H9 (cell line): ENCODE data around the gene FAM222B. TPM values are rescaled to one million over a fixed set of nuclear protein-coding genes. Genes with fewer than 3 reads are reported as not detected.

ENCODE experiments used
- DNase-seq: peaks from one replicate; pipeline ENCODE4 v3.0.0-alpha.2; 2017
- H2AFZ ChIP-seq: one replicate; pipeline ENCODE4 v1.6.1; 2013; ENCODE audit warnings: mild to moderate bottlenecking, low read length, control low read depth, moderate library complexity
- H2AK5ac ChIP-seq: 2 replicates; pipeline ENCODE4 v1.6.1; 2013; ENCODE audit warnings: low read length, control low read depth, mixed read lengths; ENCODE audit not compliant: insufficient read length
- H2BK120ac ChIP-seq: one replicate; pipeline ENCODE4 v1.6.1; 2013; ENCODE audit warnings: low read depth, mild to moderate bottlenecking, low read length, control low read depth, inconsistent platforms; ENCODE audit not compliant: poor library complexity, severe bottlenecking
- H2BK12ac ChIP-seq: 2 replicates; pipeline ENCODE4 v1.6.1; 2013; ENCODE audit warnings: low read length, control low read depth, mixed read lengths, low read depth; ENCODE audit not compliant: insufficient read length
- H2BK15ac ChIP-seq: 2 replicates; pipeline ENCODE4 v1.6.1; 2013; ENCODE audit warnings: low read depth, low read length, control low read depth
- H2BK20ac ChIP-seq: one replicate; pipeline ENCODE4 v1.6.1; 2013; ENCODE audit warnings: low read depth, mild to moderate bottlenecking, low read length, control low read depth, inconsistent platforms; ENCODE audit not compliant: poor library complexity, severe bottlenecking
- H2BK5ac ChIP-seq: 2 replicates; pipeline ENCODE4 v1.6.1; 2013; ENCODE audit warnings: low read length, control low read depth, mixed read lengths; ENCODE audit not compliant: insufficient read length
- H3K14ac ChIP-seq: 2 replicates; pipeline ENCODE4 v1.6.1; 2013; ENCODE audit warnings: low read length, control low read depth; ENCODE audit not compliant: insufficient read depth
- H3K18ac ChIP-seq: 2 replicates; pipeline ENCODE4 v1.6.1; 2013; ENCODE audit warnings: low read depth, mild to moderate bottlenecking, mixed read lengths, low read length, control low read depth; ENCODE audit not compliant: insufficient read length
- H3K23ac ChIP-seq: 2 replicates; pipeline ENCODE4 v1.6.1; 2013; ENCODE audit warnings: low read length, control low read depth, mixed read lengths, low read depth; ENCODE audit not compliant: insufficient read length
- H3K23me2 ChIP-seq: 2 replicates; pipeline ENCODE4 v1.6.1; 2013; ENCODE audit warnings: low read depth, mild to moderate bottlenecking, mixed read lengths, low read length, control low read depth; ENCODE audit not compliant: insufficient read length, poor library complexity, severe bottlenecking
- H3K27ac ChIP-seq: 2 replicates; pipeline ENCODE4 v1.5.1; 2013; ENCODE audit warnings: low read length, control low read depth, mixed read lengths, low read depth; ENCODE audit not compliant: insufficient read length
- H3K27me3 ChIP-seq: 2 replicates; pipeline ENCODE4 v1.6.1; 2013; ENCODE audit warnings: low read length, control low read depth, inconsistent platforms; ENCODE audit not compliant: insufficient read depth
- H3K4ac ChIP-seq: 2 replicates; pipeline ENCODE4 v1.6.1; 2013; ENCODE audit warnings: low read depth, mild to moderate bottlenecking, control low read depth, inconsistent platforms, low read length, moderate library complexity
- H3K4me1 ChIP-seq: 2 replicates; pipeline ENCODE4 v1.6.1; 2013; ENCODE audit warnings: low read length, control low read depth, inconsistent platforms; ENCODE audit not compliant: insufficient read depth
- H3K4me2 ChIP-seq: 2 replicates; pipeline ENCODE4 v1.6.1; 2013; ENCODE audit warnings: low read length, control low read depth, mixed read lengths; ENCODE audit not compliant: insufficient read length, insufficient read depth
- H3K56ac ChIP-seq: 2 replicates; pipeline ENCODE4 v1.6.1; 2013; ENCODE audit warnings: low read depth, mild to moderate bottlenecking, mixed read lengths, low read length, control low read depth; ENCODE audit not compliant: insufficient read length
- H3K79me1 ChIP-seq: 2 replicates; pipeline ENCODE4 v1.6.1; 2013; ENCODE audit warnings: low read depth, mild to moderate bottlenecking, moderate library complexity, low read length, control low read depth, inconsistent platforms; ENCODE audit not compliant: insufficient read depth, poor library complexity, severe bottlenecking
- H3K79me2 ChIP-seq: 2 replicates; pipeline ENCODE4 v1.6.1; 2013; ENCODE audit warnings: low read length, control low read depth, inconsistent platforms; ENCODE audit not compliant: insufficient read depth
- H3K9ac ChIP-seq: 2 replicates; pipeline ENCODE4 v1.6.1; 2013; ENCODE audit warnings: low read length, control low read depth, mixed read lengths; ENCODE audit not compliant: insufficient read length; ENCODE audit errors: extremely low read depth
- H3K9me3 ChIP-seq: one replicate; pipeline ENCODE4 v1.6.1; 2013; ENCODE audit warnings: low read depth, low read length, inconsistent platforms; ENCODE audit not compliant: control insufficient read depth
- H3T11ph ChIP-seq: one replicate; pipeline ENCODE4 v1.6.1; 2013; ENCODE audit warnings: mild to moderate bottlenecking, low read length, control low read depth, inconsistent platforms
- H4K20me1 ChIP-seq: one replicate; pipeline ENCODE4 v1.6.1; 2013; ENCODE audit not compliant: control insufficient read depth, insufficient read length, insufficient read depth
- H4K5ac ChIP-seq: 2 replicates; pipeline ENCODE4 v1.6.1; 2013; ENCODE audit warnings: low read depth, mild to moderate bottlenecking, mixed read lengths, low read length, control low read depth; ENCODE audit not compliant: insufficient read length
- H4K8ac ChIP-seq: replicated peaks from 2 replicates; pipeline ENCODE4 v1.6.1; 2013; ENCODE audit warnings: low read length, control low read depth, mixed read lengths, low read depth; ENCODE audit not compliant: insufficient read length
- H4K91ac ChIP-seq: 2 replicates; pipeline ENCODE4 v1.6.1; 2013; ENCODE audit warnings: low read depth, mild to moderate bottlenecking, moderate library complexity, mixed read lengths, low read length, control low read depth; ENCODE audit not compliant: insufficient read length
- H3K27ac Mint-ChIP-seq, 3 experiments: 2 replicates in 2 of 3; 3 replicates in 1 of 3; pipeline ENCODE4 v1.8.0; 2020 to 2021; ENCODE audit warnings: mixed read lengths in 3 of 3, mild to moderate bottlenecking in 1 of 3, moderate library complexity in 1 of 3
- H3K27me3 Mint-ChIP-seq: 2 replicates; pipeline ENCODE4 v1.8.0; 2021; ENCODE audit warnings: low read depth, mild to moderate bottlenecking, moderate library complexity, mixed read lengths
- H3K36me3 Mint-ChIP-seq, 3 experiments: 2 replicates in 2 of 3; 3 replicates in 1 of 3; pipeline ENCODE4 v1.8.0; 2020 to 2021; ENCODE audit warnings: low read depth in 3 of 3, mixed read lengths in 3 of 3; ENCODE audit not compliant: insufficient read depth in 1 of 3
- H3K4me1 Mint-ChIP-seq, 2 experiments: 2 replicates each; pipeline ENCODE4 v1.8.0; 2020; ENCODE audit warnings: mixed read lengths in 2 of 2
- H3K4me3 Mint-ChIP-seq, 2 experiments: 2 replicates in 1 of 2; 3 replicates in 1 of 2; pipeline ENCODE4 v1.8.0; 2020 to 2021; ENCODE audit warnings: mild to moderate bottlenecking in 2 of 2, mixed read lengths in 2 of 2, moderate library complexity in 1 of 2
- H3K9me3 Mint-ChIP-seq, 2 experiments: 2 replicates in 1 of 2; 3 replicates in 1 of 2; pipeline ENCODE4 v1.8.0; 2020; ENCODE audit warnings: mild to moderate bottlenecking in 2 of 2, mixed read lengths in 2 of 2, moderate library complexity in 1 of 2
- WGBS: extraction: QIAGEN DNeasy Blood & Tissue Kit; methylation state at CpG from one replicate; pipeline ENCODE4 v1.1.7; 2013; ENCODE audit warnings: missing lambda C conversion rate, low lambda C conversion rate, mixed read lengths; ENCODE audit not compliant: insufficient read length; ENCODE audit errors: extremely low coverage; 5-methylcytosine and 5-hydroxymethylcytosine counted together
- total RNA-seq: library from RNA; stranded (reverse); gene quantifications from 2 replicates; pipeline ENCODE4 v1.2.1, GENCODE V29; 2021
- TF ChIP-seq, protein P1 (sequence below): fragments of 200-600 bp; sonication (generic); conservative IDR thresholded peaks from 3 replicates; pipeline ENCODE4 v1.8.0; 2021; ENCODE audit warnings: antibody characterized with exemption, mild to moderate bottlenecking

The FAM222B gene
- total RNA-seq, 1 experiment from 2014 or later: 76.1 TPM

DNA sequence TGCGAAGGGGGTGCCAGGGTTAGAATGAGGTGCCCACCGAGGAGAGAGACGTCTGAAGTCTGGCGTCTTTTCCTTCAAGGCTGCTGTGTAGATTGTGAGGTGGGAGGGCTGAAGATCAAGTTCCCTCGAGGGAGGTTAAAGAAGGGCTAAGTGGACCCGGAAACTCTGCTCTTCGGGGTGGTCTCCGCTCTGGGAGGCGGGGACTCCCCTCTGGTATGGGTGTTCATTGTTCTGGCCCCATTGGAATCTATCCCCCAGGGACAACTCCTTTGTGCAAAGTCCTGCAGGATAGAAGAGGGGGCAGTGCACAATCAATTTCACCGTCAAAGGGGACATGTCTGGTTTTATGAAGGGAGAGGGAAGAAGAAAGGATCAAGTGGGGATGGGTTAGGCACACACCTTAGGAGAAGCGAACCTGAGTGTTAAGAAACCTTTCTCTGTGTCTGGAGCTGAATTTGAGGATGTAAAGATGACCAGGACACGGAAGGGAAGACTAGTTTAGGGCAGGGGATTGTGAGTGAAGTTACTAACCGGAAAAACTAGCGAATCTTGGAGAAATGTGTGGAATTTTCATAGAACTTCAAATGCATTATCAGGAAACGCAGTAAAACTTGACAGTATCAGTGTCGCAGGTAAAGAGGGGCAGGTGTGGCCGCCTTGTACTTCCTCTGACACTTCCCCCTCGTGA is 124.1 kb downstream of the FAM222B start:
- no peak overlapping the region for H2BK20ac ChIP-seq
- H3T11ph ChIP-seq: no peak overlapping the region
- H3K9me3 ChIP-seq: no peaks in the 10 kb centered on the region
- H3K9ac ChIP-seq: peak overlapping the region; percentile 55
- Mint-ChIP-seq H3K4me3 (peak overlapping the region; percentile 99), H3K27me3 (no peaks in the 10 kb centered on the region), H3K4me1 (peaks cover 30 to 57% of the 10 kb centered on the region in 2 experiments), H3K36me3 (peaks cover 60 to 66% (median 61%) of the 10 kb centered on the region in 3 experiments), H3K27ac (peak overlapping the region; percentile 97 to 99 (median 99)), H3K9me3 (no peaks in the 10 kb centered on the region; a peak in 1 of 5 replicates)
- H4K20me1 ChIP-seq: no peaks in the 10 kb centered on the region
- no peak overlapping the region for H2BK120ac ChIP-seq
- H4K8ac ChIP-seq: no peak overlapping the region
- no peaks in the 10 kb centered on the region for H3K27me3 ChIP-seq
- no peak overlapping the region for H4K5ac ChIP-seq
- H3K4me2 ChIP-seq: peak overlapping the region; percentile 87
- H2BK15ac ChIP-seq: no peak overlapping the region
- no CpG with 5 or more reads among the region's 18 CpGs for WGBS
- H3K4me1 ChIP-seq: 0 out of 2 replicates have a peak, but pooled peaks cover 10% of the 10 kb centered on the region
- H2AFZ ChIP-seq: no peak overlapping the region
- H2BK5ac ChIP-seq: no peak overlapping the region
- H3K18ac ChIP-seq: peak overlapping the region; percentile 83
- H2AK5ac ChIP-seq: no peak overlapping the region
- H3K79me2 ChIP-seq: peaks cover 24% of the 10 kb centered on the region; the same call in 1 of the 2 replicates
- H3K4ac ChIP-seq: no peak overlapping the region
- H3K23ac ChIP-seq: no peak overlapping the region
- H3K79me1 ChIP-seq: peaks cover 7% of the 10 kb centered on the region
- TF ChIP-seq, protein P1, sequence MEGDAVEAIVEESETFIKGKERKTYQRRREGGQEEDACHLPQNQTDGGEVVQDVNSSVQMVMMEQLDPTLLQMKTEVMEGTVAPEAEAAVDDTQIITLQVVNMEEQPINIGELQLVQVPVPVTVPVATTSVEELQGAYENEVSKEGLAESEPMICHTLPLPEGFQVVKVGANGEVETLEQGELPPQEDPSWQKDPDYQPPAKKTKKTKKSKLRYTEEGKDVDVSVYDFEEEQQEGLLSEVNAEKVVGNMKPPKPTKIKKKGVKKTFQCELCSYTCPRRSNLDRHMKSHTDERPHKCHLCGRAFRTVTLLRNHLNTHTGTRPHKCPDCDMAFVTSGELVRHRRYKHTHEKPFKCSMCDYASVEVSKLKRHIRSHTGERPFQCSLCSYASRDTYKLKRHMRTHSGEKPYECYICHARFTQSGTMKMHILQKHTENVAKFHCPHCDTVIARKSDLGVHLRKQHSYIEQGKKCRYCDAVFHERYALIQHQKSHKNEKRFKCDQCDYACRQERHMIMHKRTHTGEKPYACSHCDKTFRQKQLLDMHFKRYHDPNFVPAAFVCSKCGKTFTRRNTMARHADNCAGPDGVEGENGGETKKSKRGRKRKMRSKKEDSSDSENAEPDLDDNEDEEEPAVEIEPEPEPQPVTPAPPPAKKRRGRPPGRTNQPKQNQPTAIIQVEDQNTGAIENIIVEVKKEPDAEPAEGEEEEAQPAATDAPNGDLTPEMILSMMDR: no peak
- peak overlapping the region; percentile 89; the same call in 1 of the 2 replicates for H3K14ac ChIP-seq
- H4K91ac ChIP-seq: no peak overlapping the region
- H3K23me2 ChIP-seq: peaks cover 26% of the 10 kb centered on the region
- no peak for DNase-seq
- H2BK12ac ChIP-seq: no peak overlapping the region
- H3K56ac ChIP-seq: no peak overlapping the region
- H3K27ac ChIP-seq: peak overlapping the region; percentile 36
